Tibial nerve (tissue), 3 donors: ENCODE data around the gene FAM200B.

Experiments
- CTCF ChIP-seq, 5 experiments: fragments of 200-600 bp in 3 of 5; fragments of 450-650 bp in 2 of 5; sonication (generic) in 3 of 5; IDR thresholded peaks; one replicate each; pipeline ENCODE4 v1.5.1; 2016 to 2019; ENCODE audit warnings: antibody characterized with exemption in 5 of 5, mild to moderate bottlenecking in 3 of 5, moderate library complexity in 2 of 5
- POLR2A ChIP-seq, 2 donors: fragments of 450-650 bp; IDR thresholded peaks; one replicate each; pipeline ENCODE4 v1.6.1; 2017; ENCODE audit warnings: antibody characterized with exemption in 2 of 2, mild to moderate bottlenecking in 2 of 2, moderate library complexity in 2 of 2

- no peak for TF ChIP-seq CTCF (IDR thresholded peaks at IDR 0.05)
- TF ChIP-seq POLR2A (IDR thresholded peaks at IDR 0.05) = no peak
These were observed 27.6 kb upstream of the FAM200B start for GRCh38 chr4:15653864-15654592.
